Dermis microvascular lymphatic vessel endothelial cell (primary cell): ENCODE measurements around the gene STRA8. TPM values are rescaled to one million over a fixed set of nuclear protein-coding genes. Genes with fewer than 3 reads are reported as not detected.

Experiments used
- DNase-seq, 2 donors: peaks; one replicate each; pipeline versions ENCODE4 v3.0.0 to v3.0.0-alpha.2; 2010; ENCODE audit warnings: low read depth in 2 of 2
- total RNA-seq: library from RNA; depleted of rRNA; stranded (reverse); fragments of >200 nt; gene quantifications from 2 replicates; pipeline ENCODE4 v1.2.1, GENCODE V29; 2014

STRA8 gene
- total RNA-seq, 1 donor from 2014 or later, result not detected

- DNase-seq, result no peak
These were observed 32.0 kb downstream of the STRA8 start for GRCh38 chr7:135265637-135266036.

GRCh38 chr7:135269921-135270320 lies 36.3 kb downstream of the STRA8 start:
- no peak for DNase-seq

GRCh38 chr7:135270577-135271254 lies 37.1 kb downstream of the STRA8 start:
- no peak for DNase-seq

GRCh38 chr7:135271255-135271615 lies 37.6 kb downstream of the STRA8 start:
- no peak for DNase-seq

DNA sequence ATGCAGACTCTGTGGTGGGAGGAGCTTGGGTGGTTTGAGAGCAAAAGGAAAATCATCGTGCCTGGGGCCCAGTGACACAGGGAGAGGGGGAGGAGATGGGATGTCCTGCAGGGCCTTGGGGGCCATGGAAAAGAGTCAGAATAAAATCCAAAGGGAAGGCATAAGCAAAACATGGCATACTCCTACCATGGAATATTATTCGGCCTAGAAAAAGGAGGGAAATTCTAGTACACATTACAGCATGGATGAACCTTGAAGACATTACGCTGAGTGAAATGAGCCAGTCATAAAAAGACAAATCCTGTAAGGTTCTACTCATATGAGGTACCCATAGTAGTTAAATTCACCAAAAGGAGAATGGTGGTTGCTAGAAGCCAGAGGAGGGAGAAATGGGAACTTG lies 38.7 kb downstream of the STRA8 start:
- DNase-seq, result no peak

DNA sequence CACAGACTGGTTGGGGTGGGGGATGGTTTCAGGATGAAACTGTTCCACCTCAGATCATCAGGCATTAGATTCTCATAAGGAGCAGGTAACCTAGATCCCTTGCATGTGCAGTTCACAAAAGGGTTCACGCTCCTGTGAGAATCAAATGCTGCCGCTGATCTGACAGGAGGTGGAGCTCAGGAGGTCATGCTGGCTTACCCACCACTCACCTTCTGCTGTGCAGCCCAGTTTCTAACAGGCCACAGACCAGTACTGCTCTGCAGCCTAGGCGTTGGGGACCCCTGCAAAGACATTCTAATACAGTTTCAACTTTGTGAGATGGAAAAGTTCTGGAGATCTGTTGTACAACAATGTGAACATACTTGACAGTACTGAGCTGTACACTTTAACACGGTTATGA lies 39.9 kb downstream of the STRA8 start:
- no peak for DNase-seq

- DNase-seq, result peak; percentile 62 to 75
These were observed 41.0 kb downstream of the STRA8 start for GRCh38 chr7:135274495-135275268.

- no peak for DNase-seq
These were observed 42.4 kb downstream of the STRA8 start for GRCh38 chr7:135275971-135276580.

DNA sequence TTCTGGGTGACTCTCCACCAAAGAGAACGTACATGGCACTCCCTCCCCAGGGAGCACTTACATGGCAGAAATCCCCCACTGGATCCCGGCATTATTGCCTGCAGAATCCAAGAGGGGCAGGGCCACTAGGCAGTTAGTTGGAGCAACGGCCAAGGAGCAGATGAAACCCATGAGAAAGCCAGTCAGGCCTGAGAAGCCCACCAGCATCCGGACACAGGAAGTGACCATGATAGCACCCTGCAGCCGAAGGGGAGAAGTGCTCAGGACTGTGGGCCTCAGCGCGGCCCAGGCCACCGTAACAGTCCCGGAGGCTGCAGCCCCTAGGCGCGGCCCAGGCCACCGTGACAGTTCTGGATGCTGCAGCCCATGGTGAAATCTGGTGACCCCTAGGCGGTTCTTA lies 43.5 kb downstream of the STRA8 start:
- DNase-seq, result no peak

DNA sequence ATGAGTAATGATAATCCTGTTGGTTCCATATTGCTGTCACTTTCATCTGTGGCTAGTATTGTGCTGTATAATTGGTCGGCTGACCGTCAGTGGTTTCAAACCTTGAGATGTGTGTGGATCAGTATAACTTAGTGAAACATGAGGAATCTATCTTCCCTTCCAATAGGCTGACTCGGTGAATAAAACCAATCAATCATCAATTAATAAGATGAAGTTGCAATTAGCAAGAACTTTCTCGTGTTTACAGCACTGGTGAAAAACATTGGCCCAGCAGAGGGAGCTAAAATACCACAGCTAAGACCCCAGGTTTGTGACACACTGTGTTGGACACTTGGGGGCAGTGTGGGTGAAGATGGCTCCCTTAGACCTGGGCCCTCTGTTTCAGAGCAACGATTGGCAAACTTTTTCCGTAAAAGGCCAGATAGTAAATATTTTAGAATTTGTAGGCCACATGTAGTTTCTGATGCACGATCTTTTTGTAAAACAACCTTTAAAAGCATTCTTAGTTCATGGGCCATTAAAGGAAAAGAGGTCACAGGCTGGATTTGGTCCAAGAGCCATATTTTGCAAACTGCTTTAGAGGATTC lies 47.8 kb downstream of the STRA8 start:
- peak; percentile 81 to 92 for DNase-seq

GRCh38 chr7:135282561-135283254 lies 49.1 kb downstream of the STRA8 start:
- DNase-seq, result peak in 1 of 2 donors; percentile 60

- no peak for DNase-seq
These were observed 50.5 kb downstream of the STRA8 start for GRCh38 chr7:135283959-135284638.

GRCh38 chr7:135285547-135286233 lies 52.1 kb downstream of the STRA8 start:
- DNase-seq, result no peak

GRCh38 chr7:135286876-135287275 lies 53.2 kb downstream of the STRA8 start:
- DNase-seq, result no peak

GRCh38 chr7:135290594-135290993 lies 57.0 kb downstream of the STRA8 start:
- no peak for DNase-seq

- peak; percentile 55 to 100 for DNase-seq
These were observed 58.2 kb downstream of the STRA8 start for GRCh38 chr7:135291809-135292253.

DNA sequence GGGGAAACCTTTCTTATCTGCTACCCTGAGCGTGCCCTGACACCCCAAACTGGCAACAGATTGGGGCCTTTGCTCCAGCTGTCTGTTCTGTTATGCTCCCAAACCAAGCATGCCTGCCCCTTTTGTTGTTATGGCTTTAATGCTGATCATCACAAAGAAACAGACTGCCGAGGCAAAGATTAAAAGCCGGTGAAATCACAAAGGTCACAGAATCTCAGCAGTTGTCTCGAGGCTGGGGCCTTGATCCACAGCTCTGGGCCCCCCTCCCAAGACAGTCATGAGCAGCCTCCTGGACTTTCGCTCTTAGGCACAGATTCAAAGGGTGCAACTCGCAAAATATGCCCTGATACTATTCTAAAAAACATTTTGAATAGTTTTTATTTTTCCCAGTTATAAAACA lies 65.6 kb downstream of the STRA8 start:
- no peak for DNase-seq

DNA sequence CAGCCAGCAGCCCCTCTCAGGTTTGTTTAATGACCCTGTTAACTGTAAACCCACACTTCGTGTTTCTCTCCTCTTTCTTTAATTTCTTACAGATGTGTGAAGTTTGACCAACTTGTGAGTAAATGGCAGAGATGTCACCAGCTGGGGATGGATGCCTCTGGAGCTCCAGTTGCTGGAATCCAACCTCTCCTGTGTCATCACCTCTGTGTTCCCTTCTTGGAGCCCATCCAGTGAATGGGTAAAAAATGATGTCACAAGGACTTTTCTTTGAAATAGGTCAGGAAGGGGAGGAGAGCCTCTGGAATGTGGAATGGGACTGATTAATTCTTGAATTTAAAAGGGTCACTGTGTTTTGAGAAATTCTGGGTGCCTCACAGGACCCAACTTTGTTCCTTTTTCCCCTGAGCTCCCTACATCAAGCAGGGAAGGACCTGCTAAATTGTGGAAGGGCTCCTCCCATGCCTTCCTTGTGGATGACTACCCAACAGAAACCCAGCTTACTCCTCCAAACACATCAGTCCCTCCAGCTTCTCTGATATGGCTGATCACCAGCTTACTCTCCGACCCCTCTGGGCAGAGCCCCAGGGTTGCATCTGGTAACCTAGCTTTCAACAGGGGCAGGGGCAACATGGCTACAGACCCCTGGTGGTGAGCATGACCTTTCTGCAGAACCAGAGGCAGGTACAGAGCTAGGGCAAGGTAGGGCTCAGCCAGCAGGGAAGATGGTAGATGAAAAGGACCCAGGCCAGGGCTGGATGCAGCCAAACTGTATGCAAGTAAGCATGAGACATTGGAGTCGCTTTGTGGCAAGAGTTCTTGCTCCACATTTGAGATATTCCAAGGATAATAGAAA lies 67.5 kb downstream of the STRA8 start:
- DNase-seq, result peak in 1 of 2 donors; percentile 22
